ENCODE data around the gene BCL7A.

GRCh38 chr12:122006186-122006926 lies 15.3 kb upstream of the BCL7A start:
- TF ChIP-seq CTCF (conservative IDR thresholded peaks at IDR 0.05; ENCODE audit: low read depth, low read length) (no peak), EZH2phosphoT487 (IDR thresholded peaks at IDR 0.05; ENCODE audit: borderline replicate concordance, low read length) (no peak)
